Renal cortex interstitium (tissue), 15 donors: ENCODE results near the gene OGFR. TPM values are rescaled to one million over a fixed set of nuclear protein-coding genes. Genes with fewer than 3 reads are reported as not detected.

Source experiments
- DNase-seq, 11 donors: peaks; one replicate each; pipeline ENCODE4 v3.0.0-alpha.2; 2013; ENCODE audit warnings: low read depth in 9 of 11, low spot score in 4 of 11; ENCODE audit errors: extremely low read depth in 1 of 11
- long read RNA-seq, 16 experiments: transcript quantifications; one replicate each; lab custom pipeline, GENCODE V29; 2026
- polyA plus RNA-seq, 3 donors: library from polyadenylated mRNA; unstranded; fragments of 120-200 nt; gene quantifications; one replicate each; pipeline ENCODE4 v1.2.1, GENCODE V29; 2013; ENCODE audit not compliant: insufficient read length in 3 of 3

Gene OGFR, protein sequence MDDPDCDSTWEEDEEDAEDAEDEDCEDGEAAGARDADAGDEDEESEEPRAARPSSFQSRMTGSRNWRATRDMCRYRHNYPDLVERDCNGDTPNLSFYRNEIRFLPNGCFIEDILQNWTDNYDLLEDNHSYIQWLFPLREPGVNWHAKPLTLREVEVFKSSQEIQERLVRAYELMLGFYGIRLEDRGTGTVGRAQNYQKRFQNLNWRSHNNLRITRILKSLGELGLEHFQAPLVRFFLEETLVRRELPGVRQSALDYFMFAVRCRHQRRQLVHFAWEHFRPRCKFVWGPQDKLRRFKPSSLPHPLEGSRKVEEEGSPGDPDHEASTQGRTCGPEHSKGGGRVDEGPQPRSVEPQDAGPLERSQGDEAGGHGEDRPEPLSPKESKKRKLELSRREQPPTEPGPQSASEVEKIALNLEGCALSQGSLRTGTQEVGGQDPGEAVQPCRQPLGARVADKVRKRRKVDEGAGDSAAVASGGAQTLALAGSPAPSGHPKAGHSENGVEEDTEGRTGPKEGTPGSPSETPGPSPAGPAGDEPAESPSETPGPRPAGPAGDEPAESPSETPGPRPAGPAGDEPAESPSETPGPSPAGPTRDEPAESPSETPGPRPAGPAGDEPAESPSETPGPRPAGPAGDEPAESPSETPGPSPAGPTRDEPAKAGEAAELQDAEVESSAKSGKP
- 10 to 100 TPM; 23.7 to 31.8 (median 31.1) TPM for polyA plus RNA-seq
- long read RNA-seq, donor 1, partial matches to known transcripts, result 0 of 1 reads
- long read RNA-seq, donor 1, other reads (novel, unspliced or antisense), result 0 of 1 reads
- long read RNA-seq, donor 2, full-length matches to known transcripts, result 11 of 11 reads
- long read RNA-seq, donor 2, partial matches to known transcripts, result 0 of 11 reads
- long read RNA-seq, donor 2, other reads (novel, unspliced or antisense), result 0 of 11 reads
- long read RNA-seq, donor 3, transcript OGFR-201 (7 exons, 2,410 nt), result major isoform, 20 of 20 reads
- long read RNA-seq, donor 3, partial matches to known transcripts, result 0 of 20 reads
- long read RNA-seq, donor 3, other reads (novel, unspliced or antisense), result 0 of 20 reads
- long read RNA-seq, donor 4, full-length matches to known transcripts, result 12 of 12 reads
- long read RNA-seq, donor 4, partial matches to known transcripts, result 0 of 12 reads
- long read RNA-seq, donor 4, other reads (novel, unspliced or antisense), result 0 of 12 reads
- long read RNA-seq, donor 5, full-length matches to known transcripts, result 11 of 22 reads
- long read RNA-seq, donor 5, partial matches to known transcripts, result 6 of 22 reads
- long read RNA-seq, donor 5, other reads (novel, unspliced or antisense), result 5 of 22 reads
- long read RNA-seq, donor 6, partial matches to known transcripts, result 0 of 5 reads
- long read RNA-seq, donor 6, other reads (novel, unspliced or antisense), result 0 of 5 reads
- long read RNA-seq, donor 7, partial matches to known transcripts, result 0 of 3 reads
- long read RNA-seq, donor 7, other reads (novel, unspliced or antisense), result 0 of 3 reads
- long read RNA-seq, donor 8, full-length matches to known transcripts, result 18 of 18 reads
- long read RNA-seq, donor 8, partial matches to known transcripts, result 0 of 18 reads
- long read RNA-seq, donor 8, other reads (novel, unspliced or antisense), result 0 of 18 reads
- long read RNA-seq, donor 9, partial matches to known transcripts, result 0 of 4 reads
- long read RNA-seq, donor 9, other reads (novel, unspliced or antisense), result 0 of 4 reads
- long read RNA-seq, donor 10, transcript OGFR-201 (7 exons, 2,410 nt), result major isoform, 6 of 6 reads
- long read RNA-seq, donor 10, partial matches to known transcripts, result 0 of 6 reads
- long read RNA-seq, donor 10, other reads (novel, unspliced or antisense), result 0 of 6 reads
- long read RNA-seq, donor 11, full-length matches to known transcripts, result 9 of 9 reads
- long read RNA-seq, donor 11, partial matches to known transcripts, result 0 of 9 reads
- long read RNA-seq, donor 11, other reads (novel, unspliced or antisense), result 0 of 9 reads
- long read RNA-seq, donor 12, full-length matches to known transcripts, result 2 of 2 reads
- long read RNA-seq, donor 12, partial matches to known transcripts, result 0 of 2 reads
- long read RNA-seq, donor 12, other reads (novel, unspliced or antisense), result 0 of 2 reads
- long read RNA-seq, donor 13, full-length matches to known transcripts, result 15 of 15 reads
- long read RNA-seq, donor 13, partial matches to known transcripts, result 0 of 15 reads
- long read RNA-seq, donor 13, other reads (novel, unspliced or antisense), result 0 of 15 reads
- long read RNA-seq, donor 14, transcript OGFR-201 (7 exons, 2,410 nt), result major isoform, 6 of 6 reads
- long read RNA-seq, donor 14, partial matches to known transcripts, result 0 of 6 reads
- long read RNA-seq, donor 14, other reads (novel, unspliced or antisense), result 0 of 6 reads
- long read RNA-seq, donor 15, partial matches to known transcripts, result 0 of 2 reads
- long read RNA-seq, donor 15, other reads (novel, unspliced or antisense), result 0 of 2 reads
- long read RNA-seq, donor 16, transcript OGFR-201 (7 exons, 2,410 nt), result major isoform, 20 of 20 reads
- long read RNA-seq, donor 16, partial matches to known transcripts, result 0 of 20 reads
- long read RNA-seq, donor 16, other reads (novel, unspliced or antisense), result 0 of 20 reads

DNA sequence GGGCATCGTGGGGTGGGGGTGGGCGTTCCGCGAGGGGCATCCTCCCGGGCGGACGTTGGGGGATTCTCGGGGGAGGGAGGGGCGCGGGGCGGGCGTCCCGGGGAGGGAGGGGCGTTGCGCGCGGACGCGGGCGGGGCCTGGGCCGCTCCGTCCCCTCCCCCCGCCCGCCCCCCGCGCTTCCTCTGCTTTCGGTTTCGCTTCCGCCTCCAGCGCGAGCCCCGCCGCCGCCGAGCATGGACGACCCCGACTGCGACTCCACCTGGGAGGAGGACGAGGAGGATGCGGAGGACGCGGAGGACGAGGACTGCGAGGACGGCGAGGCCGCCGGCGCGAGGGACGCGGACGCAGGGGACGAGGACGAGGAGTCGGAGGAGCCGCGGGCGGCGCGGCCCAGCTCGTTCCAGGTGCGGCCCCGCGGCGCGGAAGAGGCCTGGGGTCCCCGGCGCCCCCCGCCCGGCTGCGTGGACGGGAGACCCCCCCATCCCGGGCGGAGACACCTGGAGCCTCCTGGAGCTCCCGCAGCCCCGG is at the start of gene OGFR:
Gene OGFR, plus strand, starts transcription at position 209 of the 528 bp plus-strand sequence. Its CDS starts 25 bp downstream, at position 234.
- DNase-seq, result no peak

DNA sequence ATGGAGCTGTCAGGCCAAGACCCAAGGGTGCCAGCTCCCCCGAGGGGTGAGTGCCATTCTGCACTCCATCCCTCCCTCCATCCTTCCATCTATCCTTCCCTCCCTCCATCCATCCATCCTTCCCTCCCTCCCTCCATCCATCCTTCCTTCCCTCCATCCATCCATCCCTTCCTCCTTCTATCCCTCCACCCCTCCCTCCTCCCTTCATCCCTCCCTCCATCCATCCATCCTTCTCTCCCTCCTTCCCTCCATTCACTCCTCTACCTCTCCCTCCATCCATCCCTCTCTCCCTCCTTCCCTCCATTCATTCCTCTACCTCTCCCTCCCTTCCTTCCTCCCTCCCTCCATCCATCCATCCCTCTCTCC is 49.7 kb upstream of the OGFR start:
- DNase-seq, result no peak

GRCh38 chr20:62755817-62756724 is 48.6 kb upstream of the OGFR start:
- no peak for DNase-seq

DNA sequence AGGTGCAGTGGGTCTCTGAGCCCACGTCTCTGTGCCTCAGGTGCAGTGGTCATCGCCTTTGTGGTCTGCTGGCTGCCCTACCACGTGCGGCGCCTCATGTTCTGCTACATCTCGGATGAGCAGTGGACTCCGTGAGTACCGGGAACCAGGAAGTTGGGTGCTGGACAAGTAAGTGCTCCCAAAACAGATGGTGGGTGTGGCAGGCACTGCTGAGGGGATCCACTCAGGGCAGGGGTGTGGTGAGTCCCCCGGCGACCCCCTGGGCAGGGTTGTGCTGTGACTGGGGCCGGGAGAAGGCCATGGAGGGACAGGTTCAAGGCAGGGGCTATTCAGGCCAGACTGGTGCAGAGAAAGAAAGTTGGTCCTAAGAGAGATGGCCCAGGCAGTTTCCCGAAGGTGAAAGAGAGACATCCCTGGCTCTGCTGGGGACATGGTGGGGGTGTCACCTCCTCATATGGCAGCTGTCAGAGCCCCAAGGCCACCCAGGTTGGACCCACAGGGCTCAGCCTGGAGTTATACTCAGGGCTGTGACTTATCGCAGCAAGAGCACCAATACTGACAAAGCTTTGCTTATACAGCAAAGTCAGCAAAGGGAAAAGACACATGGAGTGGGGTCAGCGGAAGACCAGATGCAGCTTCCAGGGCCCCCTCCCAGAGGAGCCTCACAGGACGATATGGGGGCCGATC is 46.3 kb upstream of the OGFR start:
- no peak for DNase-seq

GRCh38 chr20:62759981-62760431 is 44.6 kb upstream of the OGFR start:
- no peak for DNase-seq

DNA sequence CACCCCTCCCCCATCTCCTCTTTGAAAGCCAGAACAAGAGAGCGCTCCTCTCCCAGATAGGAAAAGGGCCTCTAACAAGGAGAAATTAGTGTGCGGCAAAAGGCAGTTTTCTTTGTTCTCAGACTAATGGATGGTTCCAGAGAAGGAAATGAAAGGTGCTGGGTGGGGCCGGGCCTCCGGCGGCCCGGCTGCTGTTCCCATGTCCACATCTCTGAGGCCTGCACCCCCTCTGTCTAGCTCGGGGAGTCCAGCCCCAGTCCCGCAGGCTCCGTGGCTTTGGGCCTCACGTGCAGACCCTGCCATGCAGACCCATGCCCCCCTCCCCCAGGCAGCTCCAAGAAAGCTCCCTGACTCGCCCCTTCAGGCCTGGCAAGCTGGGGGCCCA is 44.2 kb upstream of the OGFR start:
- DNase-seq, result no peak

GRCh38 chr20:62760856-62761758 is 43.5 kb upstream of the OGFR start:
- DNase-seq, result no peak

GRCh38 chr20:62761759-62762131 is 42.9 kb upstream of the OGFR start:
- DNase-seq, result no peak

DNA sequence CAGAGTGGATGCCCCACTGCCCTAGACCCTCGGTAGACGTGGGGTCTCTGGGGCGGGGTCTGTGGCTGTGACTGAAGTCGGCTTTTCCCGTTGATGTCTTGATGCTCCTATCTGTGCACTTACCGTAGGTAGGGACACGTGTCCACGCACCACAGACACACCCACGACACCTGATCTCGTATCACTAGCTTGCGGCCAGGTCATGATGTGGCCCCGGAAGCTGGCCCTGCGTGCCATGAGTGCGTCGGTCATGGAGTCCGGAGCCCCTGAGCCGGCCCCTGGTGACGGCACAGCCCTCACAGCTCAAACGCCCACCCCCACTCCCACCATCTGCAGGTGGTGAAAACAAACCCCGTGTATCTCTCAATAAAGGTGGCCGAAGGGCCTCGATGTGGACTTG is 42.3 kb upstream of the OGFR start:
- DNase-seq, result no peak

DNA sequence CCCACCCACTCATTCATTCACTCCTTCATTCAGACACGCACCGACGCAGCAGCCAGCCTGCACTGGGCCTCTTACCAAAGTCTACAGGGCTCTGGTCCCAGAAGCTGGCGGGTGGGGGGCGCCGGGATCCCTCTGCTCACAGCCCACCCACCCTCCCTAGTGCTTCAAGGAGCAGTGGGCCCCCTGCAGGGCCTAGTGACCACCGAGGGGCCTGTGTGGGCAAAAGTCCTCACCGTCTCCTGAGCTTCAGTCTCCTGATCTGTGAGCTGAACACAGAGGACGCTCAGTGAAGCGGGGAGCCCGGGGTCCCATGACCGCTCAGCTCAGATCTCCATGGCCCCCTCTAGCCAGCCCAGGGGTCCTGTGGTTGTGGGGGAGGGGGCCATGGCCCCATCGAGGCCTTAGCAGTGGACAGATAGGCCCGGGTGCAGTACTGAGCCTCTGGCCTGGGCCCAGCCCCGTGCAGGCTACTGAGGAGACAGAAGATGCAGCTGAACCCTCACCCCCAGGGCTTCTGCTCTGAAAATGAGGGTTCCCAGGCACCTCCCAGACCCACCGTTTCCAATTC is 41.8 kb upstream of the OGFR start:
- no peak for DNase-seq

DNA sequence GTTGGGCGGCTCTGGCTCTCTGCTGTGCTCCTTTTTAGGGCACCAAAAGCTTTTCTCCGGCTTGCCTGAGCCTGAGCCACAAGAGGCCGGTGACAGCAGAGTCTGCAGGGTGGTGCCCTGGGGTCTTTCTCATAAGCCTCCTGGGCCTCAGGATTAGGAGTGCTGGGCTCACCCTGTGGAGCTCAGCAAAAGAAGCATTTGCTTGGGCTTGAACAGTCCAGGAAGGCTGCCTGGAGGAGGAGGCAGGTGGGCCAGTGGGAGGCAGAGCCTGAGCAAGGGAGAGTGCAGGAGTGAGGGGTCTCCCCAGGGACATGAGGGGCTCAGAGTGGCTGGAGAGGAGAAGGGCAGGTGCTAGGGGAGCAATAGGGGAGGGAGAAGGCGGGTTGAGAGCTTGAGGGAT is 41.2 kb upstream of the OGFR start:
- DNase-seq, result no peak

DNA sequence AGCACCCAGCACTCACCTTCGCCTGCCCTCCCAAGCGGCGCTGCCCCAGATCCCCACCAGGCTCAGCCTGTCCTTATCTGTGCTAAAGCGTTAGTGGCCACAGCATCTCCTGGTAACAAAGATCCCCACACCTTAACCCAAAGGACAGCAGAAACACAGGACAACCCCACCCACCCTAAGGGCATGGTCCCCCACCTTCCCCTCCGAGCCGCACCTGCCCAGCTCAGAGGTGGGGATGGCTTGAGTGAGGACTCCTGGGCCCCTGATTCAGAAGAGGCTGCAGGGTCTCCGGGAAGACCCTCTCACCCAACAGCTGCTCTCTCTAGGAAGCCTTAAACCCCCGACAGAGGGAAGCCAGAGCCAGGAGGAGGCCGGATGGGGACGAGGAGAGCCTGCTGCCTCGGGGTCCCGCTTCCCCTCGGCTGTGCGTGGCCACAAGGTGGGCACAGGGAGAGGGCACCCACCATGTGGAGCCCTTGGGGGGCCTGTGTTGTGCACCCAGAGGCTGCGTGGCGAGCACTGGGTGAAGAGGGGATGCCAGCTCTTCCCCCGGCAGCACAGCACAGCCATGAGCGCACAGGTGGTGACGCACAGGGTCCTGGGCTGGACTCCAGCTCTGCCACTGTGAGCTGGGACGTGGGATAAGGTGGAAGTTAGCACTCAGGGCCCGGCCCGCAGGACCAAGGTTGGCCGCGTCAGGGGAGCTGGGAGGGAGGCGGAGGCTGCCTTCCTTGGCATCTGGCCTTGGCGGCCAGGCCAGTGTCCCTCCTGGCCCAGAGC is 40.3 kb upstream of the OGFR start:
- DNase-seq, result no peak

DNA sequence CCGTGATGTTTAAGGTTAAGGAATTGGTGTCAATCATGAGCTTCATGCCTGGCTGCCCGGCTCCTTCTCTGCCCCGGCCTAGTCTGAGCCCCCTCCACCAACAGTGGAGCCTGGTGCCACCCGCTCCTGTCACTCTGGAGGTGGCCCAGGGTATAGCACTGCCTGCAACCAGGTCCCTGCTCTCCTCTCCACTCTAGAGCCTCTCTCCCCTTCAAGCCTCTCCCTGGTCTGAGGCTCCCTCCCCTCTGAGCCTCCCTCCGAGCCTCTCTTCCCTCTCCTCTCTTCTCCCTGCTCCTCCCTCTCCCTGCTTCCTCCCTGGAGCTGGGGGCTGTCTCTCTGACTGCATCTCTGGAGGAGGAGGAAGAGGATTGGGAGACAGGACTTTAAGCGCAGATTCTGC is 39.6 kb upstream of the OGFR start:
- DNase-seq, result no peak
